ENCODE data around the gene NR2F1-AS1.

Gene NR2F1-AS1

GRCh38 chr5:93580927-93581445 is at the start of gene NR2F1-AS1:
TSS of gene NR2F1-AS1 (minus strand) at chr5:93581219.
- DNase-seq, result no peak

GRCh38 chr5:93626801-93627200 is 45.8 kb upstream of the NR2F1-AS1 start:
- no peak for DNase-seq

GRCh38 chr5:93623153-93623552 is 42.1 kb upstream of the NR2F1-AS1 start:
- peak; percentile 27 for DNase-seq

GRCh38 chr5:93622240-93622885 is 41.3 kb upstream of the NR2F1-AS1 start:
- peak; percentile 78 for DNase-seq

GRCh38 chr5:93621327-93621798 is 40.3 kb upstream of the NR2F1-AS1 start:
- DNase-seq, result no peak

GRCh38 chr5:93620487-93621326 is 39.7 kb upstream of the NR2F1-AS1 start:
- DNase-seq, result peak; percentile 58

GRCh38 chr5:93616538-93617174 is 35.6 kb upstream of the NR2F1-AS1 start:
- no peak for DNase-seq

- DNase-seq, result no peak
Measured at GRCh38 chr5:93612855-93613243, 31.8 kb upstream of the NR2F1-AS1 start.

GRCh38 chr5:93611976-93612854 is 31.2 kb upstream of the NR2F1-AS1 start:
- DNase-seq, result no peak

GRCh38 chr5:93611273-93611975 is 30.4 kb upstream of the NR2F1-AS1 start:
- no peak for DNase-seq

GRCh38 chr5:93610581-93611272 is 29.7 kb upstream of the NR2F1-AS1 start:
- DNase-seq, result no peak

GRCh38 chr5:93609762-93610161 is 28.7 kb upstream of the NR2F1-AS1 start:
- DNase-seq, result no peak

GRCh38 chr5:93608855-93609254 is 27.8 kb upstream of the NR2F1-AS1 start:
- no peak for DNase-seq

- DNase-seq, result peak; percentile 54
Measured at GRCh38 chr5:93607367-93608258, 26.6 kb upstream of the NR2F1-AS1 start.

- no peak for DNase-seq
Measured at GRCh38 chr5:93606382-93606752, 25.3 kb upstream of the NR2F1-AS1 start.

GRCh38 chr5:93604644-93605515 is 23.9 kb upstream of the NR2F1-AS1 start:
- no peak for DNase-seq

GRCh38 chr5:93603793-93604643 is 23.0 kb upstream of the NR2F1-AS1 start:
- DNase-seq, result no peak
